ENCODE measurements around the gene PDCL2. TPM values are rescaled to one million over a fixed set of nuclear protein-coding genes. Genes with fewer than 3 reads are reported as not detected.

The PDCL2 gene
- total and polyA plus RNA-seq, 2 of the 13 experiments (the other 11 are each of a cell fraction or from before 2014, with no cell fraction given): not detected

- no peak for TF ChIP-seq ZNF230 (CRISPR knock-in tag; IDR thresholded peaks at IDR 0.05)
- no peak for TF ChIP-seq ONECUT2 (CRISPR knock-in tag; IDR thresholded peaks at IDR 0.05)
- TF ChIP-seq HOXA5 (CRISPR knock-in tag; IDR thresholded peaks at IDR 0.05): no peak
- TF ChIP-seq MAFK (conservative IDR thresholded peaks at IDR 0.05 in 1 of 2, IDR thresholded peaks at IDR 0.05 in 1 of 2; ENCODE audit: low read length in 2 of 2): peak; percentile 14 to 44; a peak in 1 of 4 replicates
- TF ChIP-seq ZFP36L2 (CRISPR knock-in tag; IDR thresholded peaks at IDR 0.05): no peak
- TF ChIP-seq ZFP36 (IDR thresholded peaks at IDR 0.05; ENCODE audit: borderline replicate concordance, low read depth, low read length, partially characterized antibody): no peak
- TF ChIP-seq SCMH1 (CRISPR knock-in tag; IDR thresholded peaks at IDR 0.05; ENCODE audit: borderline replicate concordance): no peak
- TF ChIP-seq MAFF (IDR thresholded peaks at IDR 0.05; ENCODE audit: low read depth, low read length): 0 out of 2 replicates have a peak, but pooled peaks have one; percentile 23
- TF ChIP-seq GLMP (CRISPR knock-in tag; IDR thresholded peaks at IDR 0.05; ENCODE audit: borderline replicate concordance): no peak
- H3K27ac ChIP-seq (ENCODE audit: extremely low read length, insufficient read depth, low read length): no peak overlapping the region
- no peaks in the 10 kb centered on the region for H3K9me3 ChIP-seq (ENCODE audit: low read length)
- in situ Hi-C loops (cut with HindIII; ENCODE audit: extremely low pct_ligation_motif_present, low pct_unique_long_range_greater_than_20kb): no loop called here
- WGBS (ENCODE audit: low lambda C conversion rate): 4% methylated on average over 4 of the region's 4 CpGs
- no peak for ATAC-seq
- ChIA-PET CTCF (ENCODE audit: low intra/inter-chr PET ratio, low total read pairs) (no interaction called here), POLR2A (no interaction called here)
- H3K4me3 ChIP-seq (replicated peaks in 1 of 3; ENCODE audit: insufficient read depth in 1 of 3, low read depth in 2 of 3, low read length in 3 of 3): peak overlapping the region; percentile 78 to 91 (median 89); a peak in 5 of 6 replicates
- H3K36me3 ChIP-seq (replicated peaks in 1 of 2; ENCODE audit: control insufficient read depth in 1 of 2, insufficient read depth in 2 of 2, low read length in 2 of 2): no peaks in the 10 kb centered on the region
- no peak for DNase-seq (ENCODE audit: low spot score)
- BruUV-seq (replicated peaks): no TSS peak
- no peaks in the 10 kb centered on the region; the same call in 1 of the 2 replicates for H4K20me1 ChIP-seq (ENCODE audit: insufficient read depth, low read length)
- H3K27me3 ChIP-seq (ENCODE audit: control insufficient read depth in 1 of 2, insufficient read depth in 2 of 2, low read length in 2 of 2): no peaks in the 10 kb centered on the region; a peak in 2 of 5 replicates
- peak overlapping the region; percentile 89; the same call in 1 of the 2 replicates for H3K9ac ChIP-seq (ENCODE audit: insufficient read depth, low read depth, low read length)
- peak overlapping the region; percentile 20 for H2AFZ ChIP-seq (ENCODE audit: low read length)
- H3K4me2 ChIP-seq (ENCODE audit: low read depth, low read length): peak overlapping the region; percentile 69
- FAIRE-seq: no peak
- intact Hi-C loops (cut with micrococcal nuclease; ENCODE audit: unreplicated experiment): loop anchor here (5.0 kb wide), 2 partner anchors 81 to 304 kb away; partner anchors contain the start of gene EXOC1
- H3K79me2 ChIP-seq (ENCODE audit: insufficient read depth, low read length): peaks cover 23% of the 10 kb centered on the region
- peaks cover 39% of the 10 kb centered on the region for H3K4me1 ChIP-seq (ENCODE audit: insufficient read depth, low read length)
Observed at GRCh38 chr4:55547918-55548317, 44.1 kb downstream of the PDCL2 start.
